ENCODE data around the gene C14orf180. TPM values are rescaled to one million over a fixed set of nuclear protein-coding genes. Genes with fewer than 3 reads are reported as not detected.

C14orf180 gene
- total and polyA plus RNA-seq, 10 of the 15 experiments (the other 5 are each of a cell fraction or from before 2014, with no cell fraction given): not detected

DNA sequence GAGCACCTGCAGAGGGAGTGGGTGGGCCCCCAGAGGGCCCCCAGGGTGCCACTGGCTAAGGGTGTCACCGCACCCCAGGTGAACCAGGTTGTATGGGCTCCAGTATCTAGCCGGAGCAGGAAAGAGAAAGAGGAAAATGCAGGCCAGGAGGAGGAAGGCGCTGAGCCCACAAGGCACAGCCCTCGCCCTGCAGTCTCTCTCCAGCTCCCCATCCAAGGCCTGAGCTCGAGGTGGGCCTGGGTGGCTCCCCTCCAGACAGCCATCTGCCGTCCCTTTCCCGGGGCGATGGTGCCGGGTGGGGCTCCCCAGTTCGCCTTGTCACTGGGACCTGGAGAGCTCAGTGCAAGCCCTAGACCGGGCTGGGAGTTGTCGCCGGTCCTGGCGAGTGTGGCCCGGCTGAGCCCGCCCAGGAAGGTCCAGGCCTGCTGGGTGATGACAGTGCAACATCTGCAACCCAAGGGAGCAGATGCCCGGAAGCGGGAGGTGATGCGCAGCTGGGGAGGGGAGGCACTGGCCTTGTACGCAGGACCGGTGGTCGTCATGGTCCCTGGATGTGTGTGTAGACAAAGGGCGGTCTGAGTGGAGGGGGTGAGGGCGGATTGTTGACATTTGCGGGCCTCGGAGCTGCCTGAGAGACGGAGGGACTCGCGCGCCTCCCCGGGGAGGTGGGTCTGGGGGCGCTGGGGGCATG, 24.3 kb downstream of the C14orf180 start (continued):
- no peak for TF ChIP-seq HDGF (IDR thresholded peaks at IDR 0.05)
- no peak for TF ChIP-seq NR2C1 (IDR thresholded peaks at IDR 0.05)
- TF ChIP-seq CREM (IDR thresholded peaks at IDR 0.05; ENCODE audit: low read depth): no peak
- no peak for TF ChIP-seq MYC (IDR thresholded peaks at IDR 0.05; ENCODE audit: insufficient read depth, insufficient read length, insufficient replicate concordance, low read length, severe bottlenecking)
- TF ChIP-seq, protein P1, sequence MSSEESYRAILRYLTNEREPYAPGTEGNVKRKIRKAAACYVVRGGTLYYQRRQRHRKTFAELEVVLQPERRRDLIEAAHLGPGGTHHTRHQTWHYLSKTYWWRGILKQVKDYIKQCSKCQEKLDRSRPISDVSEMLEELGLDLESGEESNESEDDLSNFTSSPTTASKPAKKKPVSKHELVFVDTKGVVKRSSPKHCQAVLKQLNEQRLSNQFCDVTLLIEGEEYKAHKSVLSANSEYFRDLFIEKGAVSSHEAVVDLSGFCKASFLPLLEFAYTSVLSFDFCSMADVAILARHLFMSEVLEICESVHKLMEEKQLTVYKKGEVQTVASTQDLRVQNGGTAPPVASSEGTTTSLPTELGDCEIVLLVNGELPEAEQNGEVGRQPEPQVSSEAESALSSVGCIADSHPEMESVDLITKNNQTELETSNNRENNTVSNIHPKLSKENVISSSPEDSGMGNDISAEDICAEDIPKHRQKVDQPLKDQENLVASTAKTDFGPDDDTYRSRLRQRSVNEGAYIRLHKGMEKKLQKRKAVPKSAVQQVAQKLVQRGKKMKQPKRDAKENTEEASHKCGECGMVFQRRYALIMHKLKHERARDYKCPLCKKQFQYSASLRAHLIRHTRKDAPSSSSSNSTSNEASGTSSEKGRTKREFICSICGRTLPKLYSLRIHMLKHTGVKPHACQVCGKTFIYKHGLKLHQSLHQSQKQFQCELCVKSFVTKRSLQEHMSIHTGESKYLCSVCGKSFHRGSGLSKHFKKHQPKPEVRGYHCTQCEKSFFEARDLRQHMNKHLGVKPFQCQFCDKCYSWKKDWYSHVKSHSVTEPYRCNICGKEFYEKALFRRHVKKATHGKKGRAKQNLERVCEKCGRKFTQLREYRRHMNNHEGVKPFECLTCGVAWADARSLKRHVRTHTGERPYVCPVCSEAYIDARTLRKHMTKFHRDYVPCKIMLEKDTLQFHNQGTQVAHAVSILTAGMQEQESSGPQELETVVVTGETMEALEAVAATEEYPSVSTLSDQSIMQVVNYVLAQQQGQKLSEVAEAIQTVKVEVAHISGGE (CRISPR knock-in tag; IDR thresholded peaks at IDR 0.05): no peak
- TF ChIP-seq PAX5 (IDR thresholded peaks at IDR 0.05; ENCODE audit: borderline replicate concordance, low read depth, low read length): no peak
- no peak for TF ChIP-seq YBX1 (IDR thresholded peaks at IDR 0.05)
- TF ChIP-seq, protein P2, sequence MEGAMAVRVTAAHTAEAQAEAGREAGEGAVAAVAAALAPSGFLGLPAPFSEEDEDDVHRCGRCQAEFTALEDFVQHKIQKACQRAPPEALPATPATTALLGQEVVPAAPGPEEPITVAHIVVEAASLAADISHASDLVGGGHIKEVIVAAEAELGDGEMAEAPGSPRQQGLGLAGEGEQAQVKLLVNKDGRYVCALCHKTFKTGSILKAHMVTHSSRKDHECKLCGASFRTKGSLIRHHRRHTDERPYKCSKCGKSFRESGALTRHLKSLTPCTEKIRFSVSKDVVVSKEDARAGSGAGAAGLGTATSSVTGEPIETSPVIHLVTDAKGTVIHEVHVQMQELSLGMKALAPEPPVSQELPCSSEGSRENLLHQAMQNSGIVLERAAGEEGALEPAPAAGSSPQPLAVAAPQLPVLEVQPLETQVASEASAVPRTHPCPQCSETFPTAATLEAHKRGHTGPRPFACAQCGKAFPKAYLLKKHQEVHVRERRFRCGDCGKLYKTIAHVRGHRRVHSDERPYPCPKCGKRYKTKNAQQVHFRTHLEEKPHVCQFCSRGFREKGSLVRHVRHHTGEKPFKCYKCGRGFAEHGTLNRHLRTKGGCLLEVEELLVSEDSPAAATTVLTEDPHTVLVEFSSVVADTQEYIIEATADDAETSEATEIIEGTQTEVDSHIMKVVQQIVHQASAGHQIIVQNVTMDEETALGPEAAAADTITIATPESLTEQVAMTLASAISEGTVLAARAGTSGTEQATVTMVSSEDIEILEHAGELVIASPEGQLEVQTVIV (IDR thresholded peaks at IDR 0.05; ENCODE audit: borderline replicate concordance, partially characterized antibody): no peak
- TF ChIP-seq TAF1 (IDR thresholded peaks at IDR 0.05; ENCODE audit: borderline replicate concordance, low read depth, low read length): no peak

Measured in GM12878 (cell line).